ENCODE data around the gene SYAP1. TPM values are rescaled to one million over a fixed set of nuclear protein-coding genes. Genes with fewer than 3 reads are reported as not detected.

The SYAP1 gene

GRCh38 chrX:16814597-16814996 is 95.2 kb downstream of the SYAP1 start:
- Histone ChIP-seq H3K4me1 (ENCODE audit: control insufficient read depth, insufficient read depth, low read length) (no peaks in the 10 kb centered on the region), H3K36me3 (ENCODE audit: insufficient read depth, low read length) (peaks cover 7% of the 10 kb centered on the region), H3K27me3 (ENCODE audit: control insufficient read depth, insufficient read depth, low read length) (no peaks in the 10 kb centered on the region), H3K9ac (ENCODE audit: low read depth, low read length) (no peak overlapping the region), H3K4me3 (ENCODE audit: low read length) (no peak overlapping the region), H3K9me3 (replicated peaks; ENCODE audit: low read length) (no peaks in the 10 kb centered on the region), H3K4me2 (ENCODE audit: low read length) (no peak overlapping the region)

Small RNAs within 50 kb of the gene (small RNA-seq; reads per million reads assigned to genes)
- gene RNU7-56P = not detected
- gene RPL12P49 = not detected

All from skeletal muscle satellite cell (primary cell).